Smooth muscle cell (in vitro differentiated cells): ENCODE data around the gene PPP3CA. TPM values are rescaled to one million over a fixed set of nuclear protein-coding genes. Genes with fewer than 3 reads are reported as not detected.

Experiments used
- DNase-seq: peaks from one replicate; lab custom pipeline; 2025; ENCODE audit not compliant: unreplicated experiment; lab: John Stamatoyannopoulos, UW
- H2AFZ ChIP-seq: fragments of 200-600 bp; sonication (generic); 2 replicates; pipeline ENCODE4 v1.6.0; 2016; ENCODE audit warnings: antibody characterized with exemption, low read depth, mild to moderate bottlenecking
- H3F3A ChIP-seq: fragments of 200-600 bp; sonication (generic); 2 replicates; pipeline ENCODE4 v1.6.0; 2017; ENCODE audit warnings: antibody characterized with exemption, low read depth
- H3K27ac ChIP-seq: fragments of 200-600 bp; sonication (generic); 2 replicates; pipeline ENCODE4 v1.5.1; 2016; ENCODE audit warnings: low read depth, mild to moderate bottlenecking
- H3K27me3 ChIP-seq: fragments of 200-600 bp; sonication (generic); 2 replicates; pipeline ENCODE4 v1.6.1; 2016; ENCODE audit warnings: low read depth, mild to moderate bottlenecking
- H3K36me3 ChIP-seq: fragments of 200-600 bp; sonication (generic); 2 replicates; pipeline ENCODE4 v1.5.1; 2016; ENCODE audit warnings: low read depth
- H3K4me1 ChIP-seq: fragments of 200-600 bp; sonication (generic); 2 replicates; pipeline ENCODE4 v1.5.1; 2016; ENCODE audit warnings: low read depth
- H3K4me2 ChIP-seq: fragments of 200-600 bp; sonication (generic); 2 replicates; pipeline ENCODE4 v1.6.0; 2016; ENCODE audit warnings: mild to moderate bottlenecking
- H3K4me3 ChIP-seq: fragments of 200-600 bp; sonication (generic); 2 replicates; pipeline ENCODE4 v1.5.1; 2016; ENCODE audit warnings: mild to moderate bottlenecking
- H3K79me2 ChIP-seq: fragments of 200-600 bp; sonication (generic); 2 replicates; pipeline ENCODE4 v1.6.0; 2016; ENCODE audit warnings: low read depth, mild to moderate bottlenecking
- H3K9ac ChIP-seq: fragments of 200-600 bp; sonication (generic); 2 replicates; pipeline ENCODE4 v1.6.0; 2016; ENCODE audit warnings: low read depth
- H3K9me3 ChIP-seq: fragments of 200-600 bp; sonication (generic); replicated peaks from 2 replicates; pipeline ENCODE4 v1.5.1; 2016; ENCODE audit warnings: low read depth
- H4K20me1 ChIP-seq: fragments of 200-600 bp; sonication (generic); 2 replicates; pipeline ENCODE4 v1.6.0; 2016; ENCODE audit warnings: low read depth
- WGBS: methylation state at CpG from one replicate; pipeline ENCODE4 v1.1.7; 2016; ENCODE audit warnings: low lambda C conversion rate; 5-methylcytosine and 5-hydroxymethylcytosine counted together
- polyA plus RNA-seq: library from polyadenylated mRNA; unstranded; fragments of >200 nt; fragmentation: Nextera tagmentation; extraction: Ambion mirVana; gene quantifications from 2 replicates; pipeline ENCODE4 v1.2.1, GENCODE V29; 2016
- total RNA-seq: library from RNA; depleted of rRNA; stranded (reverse); fragments of >200 nt; gene quantifications from 2 replicates; pipeline ENCODE4 v1.2.3, GENCODE V29; 2014
- TF ChIP-seq, protein P1 (sequence below): fragments of 200-600 bp; sonication (generic); IDR thresholded peaks from 2 replicates; pipeline ENCODE4 v1.5.1; 2017; ENCODE audit warnings: borderline replicate concordance, mild to moderate bottlenecking, antibody characterized with exemption; ENCODE audit not compliant: insufficient read depth, poor library complexity, severe bottlenecking

The PPP3CA gene
- total and polyA plus RNA-seq, 2 experiments from 2014 or later, result 16.2 to 96.1 TPM

DNA sequence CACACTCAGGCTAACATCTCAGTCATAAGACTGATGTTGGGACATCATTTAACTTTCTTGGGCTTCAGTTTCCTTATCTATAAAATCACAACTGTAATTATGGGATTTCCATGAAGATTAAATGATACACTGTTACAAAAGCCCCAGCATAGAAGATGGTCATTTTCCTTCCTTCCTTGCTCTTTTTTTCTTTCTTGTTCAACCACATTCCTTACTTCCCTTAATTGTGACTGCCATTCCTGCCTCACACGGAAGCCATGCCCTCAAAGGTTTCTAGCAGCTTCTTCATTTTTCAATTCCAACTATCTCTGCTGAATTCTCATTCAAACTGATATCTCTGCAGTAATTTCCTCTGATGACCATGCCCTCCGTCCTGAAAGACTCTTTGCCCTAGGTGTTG, 311.8 kb downstream of the PPP3CA start:
- no peak overlapping the region for H3K9ac ChIP-seq
- H2AFZ ChIP-seq, result no peak overlapping the region
- H3K9me3 ChIP-seq, result no peaks in the 10 kb centered on the region
- WGBS, result 59% methylated on average over 2 of the region's 2 CpGs
- H3K27me3 ChIP-seq, result no peaks in the 10 kb centered on the region
- H3F3A ChIP-seq, result no peaks in the 10 kb centered on the region
- peaks cover 28% of the 10 kb centered on the region for H3K4me1 ChIP-seq
- no peaks in the 10 kb centered on the region for H3K79me2 ChIP-seq
- TF ChIP-seq, protein P1, sequence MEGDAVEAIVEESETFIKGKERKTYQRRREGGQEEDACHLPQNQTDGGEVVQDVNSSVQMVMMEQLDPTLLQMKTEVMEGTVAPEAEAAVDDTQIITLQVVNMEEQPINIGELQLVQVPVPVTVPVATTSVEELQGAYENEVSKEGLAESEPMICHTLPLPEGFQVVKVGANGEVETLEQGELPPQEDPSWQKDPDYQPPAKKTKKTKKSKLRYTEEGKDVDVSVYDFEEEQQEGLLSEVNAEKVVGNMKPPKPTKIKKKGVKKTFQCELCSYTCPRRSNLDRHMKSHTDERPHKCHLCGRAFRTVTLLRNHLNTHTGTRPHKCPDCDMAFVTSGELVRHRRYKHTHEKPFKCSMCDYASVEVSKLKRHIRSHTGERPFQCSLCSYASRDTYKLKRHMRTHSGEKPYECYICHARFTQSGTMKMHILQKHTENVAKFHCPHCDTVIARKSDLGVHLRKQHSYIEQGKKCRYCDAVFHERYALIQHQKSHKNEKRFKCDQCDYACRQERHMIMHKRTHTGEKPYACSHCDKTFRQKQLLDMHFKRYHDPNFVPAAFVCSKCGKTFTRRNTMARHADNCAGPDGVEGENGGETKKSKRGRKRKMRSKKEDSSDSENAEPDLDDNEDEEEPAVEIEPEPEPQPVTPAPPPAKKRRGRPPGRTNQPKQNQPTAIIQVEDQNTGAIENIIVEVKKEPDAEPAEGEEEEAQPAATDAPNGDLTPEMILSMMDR, result no peak
- peaks cover 3% of the 10 kb centered on the region for H3K36me3 ChIP-seq
- H3K4me2 ChIP-seq, result no peak overlapping the region
- no peak for DNase-seq
- no peak overlapping the region for H3K4me3 ChIP-seq
- H4K20me1 ChIP-seq, result no peaks in the 10 kb centered on the region
- H3K27ac ChIP-seq, result peak overlapping the region; percentile 25

DNA sequence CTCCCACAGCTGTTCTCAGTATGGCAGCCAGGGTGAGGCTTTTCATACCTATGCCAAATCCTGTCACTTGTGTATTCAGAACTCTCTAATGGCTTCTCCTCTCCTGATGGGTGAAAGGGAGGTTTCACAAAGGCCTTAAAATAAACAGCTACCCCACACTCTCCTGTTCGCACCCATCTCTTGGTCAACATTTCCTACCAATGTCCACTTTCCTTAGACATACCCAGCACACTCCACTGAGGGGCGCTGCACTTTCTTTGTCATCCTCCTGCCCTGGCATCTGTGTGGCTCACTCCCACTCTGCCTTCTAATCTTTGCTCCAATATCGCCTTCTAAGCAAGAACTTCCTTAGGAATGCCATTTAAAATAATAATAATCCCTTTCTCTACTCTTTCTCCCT, 313.3 kb downstream of the PPP3CA start:
- H3K9ac ChIP-seq, result no peak overlapping the region
- H3K36me3 ChIP-seq, result no peaks in the 10 kb centered on the region
- H2AFZ ChIP-seq, result no peak overlapping the region
- H3K9me3 ChIP-seq, result no peaks in the 10 kb centered on the region
- DNase-seq, result no peak
- TF ChIP-seq, protein P1, result no peak
- no peaks in the 10 kb centered on the region for H4K20me1 ChIP-seq
- WGBS, result 85% methylated on average over 3 of the region's 3 CpGs
- H3K27ac ChIP-seq, result no peak overlapping the region
- H3F3A ChIP-seq, result no peaks in the 10 kb centered on the region
- H3K4me3 ChIP-seq, result no peak overlapping the region
- no peaks in the 10 kb centered on the region for H3K79me2 ChIP-seq
- H3K27me3 ChIP-seq, result no peaks in the 10 kb centered on the region
- peaks cover 36% of the 10 kb centered on the region for H3K4me1 ChIP-seq
- no peak overlapping the region for H3K4me2 ChIP-seq

DNA sequence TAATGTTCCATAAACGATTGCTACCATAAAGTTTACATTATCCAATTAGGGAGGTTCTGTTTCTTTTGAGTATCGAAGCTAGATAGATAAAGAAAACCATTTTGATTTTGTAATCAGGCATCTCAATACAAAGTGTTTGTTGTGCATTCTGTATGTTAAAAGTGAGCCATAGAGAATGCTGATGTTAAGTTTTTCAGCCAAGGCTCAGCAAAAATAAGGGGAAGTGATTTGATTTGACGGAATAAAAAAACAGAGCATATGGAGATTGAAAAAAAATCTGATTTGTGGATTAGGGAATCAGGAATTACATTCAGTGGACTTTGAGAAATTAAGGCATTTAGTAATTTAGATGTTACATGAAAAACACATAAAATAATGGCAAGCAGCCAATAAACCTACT, 314.8 kb downstream of the PPP3CA start:
- Histone ChIP-seq H3K27me3 (no peaks in the 10 kb centered on the region), H4K20me1 (no peaks in the 10 kb centered on the region), H3F3A (no peaks in the 10 kb centered on the region), H3K36me3 (no peaks in the 10 kb centered on the region), H3K79me2 (no peaks in the 10 kb centered on the region), H3K4me2 (no peak overlapping the region), H3K27ac (no peak overlapping the region), H3K9ac (no peak overlapping the region), H3K4me1 (peaks cover 49% of the 10 kb centered on the region), H2AFZ (no peak overlapping the region), H3K4me3 (no peak overlapping the region), H3K9me3 (no peaks in the 10 kb centered on the region)
- WGBS, result 83% methylated on average over 3 of the region's 3 CpGs
- DNase-seq, result no peak
- TF ChIP-seq, protein P1, result no peak

DNA sequence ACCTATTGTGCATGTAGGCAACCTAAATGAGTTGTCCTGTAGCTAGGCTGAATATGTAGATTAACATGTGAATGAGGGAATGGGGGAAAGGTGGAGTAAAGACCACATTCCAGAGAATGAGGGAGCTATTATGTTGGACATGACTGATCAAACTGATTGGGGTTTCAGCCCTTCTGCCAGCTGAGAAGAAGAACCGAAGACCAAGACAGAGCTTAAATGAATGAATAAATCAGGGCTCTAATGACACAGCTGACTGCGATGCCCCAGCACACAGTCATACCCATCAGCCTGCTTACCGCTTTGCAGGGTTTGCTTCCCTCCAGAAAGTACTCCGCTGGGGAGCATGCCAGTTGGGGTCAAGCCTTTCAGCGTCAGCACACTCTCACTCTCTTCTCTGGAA, 315.4 kb downstream of the PPP3CA start:
- TF ChIP-seq, protein P1, result no peak
- H3K36me3 ChIP-seq, result no peaks in the 10 kb centered on the region
- H3K4me2 ChIP-seq, result no peak overlapping the region
- no peaks in the 10 kb centered on the region for H3F3A ChIP-seq
- no peak for DNase-seq
- no peaks in the 10 kb centered on the region for H3K9me3 ChIP-seq
- H3K9ac ChIP-seq, result no peak overlapping the region
- no peaks in the 10 kb centered on the region for H4K20me1 ChIP-seq
- no peaks in the 10 kb centered on the region for H3K27me3 ChIP-seq
- no peak overlapping the region for H2AFZ ChIP-seq
- H3K27ac ChIP-seq, result no peak overlapping the region
- peaks cover 50% of the 10 kb centered on the region for H3K4me1 ChIP-seq
- H3K4me3 ChIP-seq, result no peak overlapping the region
- 53% methylated on average over 5 of the region's 5 CpGs for WGBS
- no peaks in the 10 kb centered on the region for H3K79me2 ChIP-seq
